Measurements from ENCODE around the gene PKD1.
"Not testable (repeated sequence)": the region's sequence is repeated elsewhere in the genome, so short reads cannot be mapped to it uniquely, and the experiment has no call there.

Gene PKD1

GRCh38 chr16:2124694-2125444, 10.8 kb downstream of the PKD1 start:
- not testable (repeated sequence) for DNase-seq (ENCODE audit: insufficient read length, low spot score); FAIRE-seq

GRCh38 chr16:2124377-2124693, 11.4 kb downstream of the PKD1 start:
- DNase-seq (ENCODE audit: insufficient read length, low spot score); FAIRE-seq: not testable (repeated sequence)

GRCh38 chr16:2123706-2124376, 11.9 kb downstream of the PKD1 start:
- FAIRE-seq; DNase-seq (ENCODE audit: insufficient read length, low spot score): not testable (repeated sequence)

- not testable (repeated sequence) for DNase-seq (ENCODE audit: insufficient read length, low spot score); FAIRE-seq
These were observed 12.6 kb downstream of the PKD1 start for GRCh38 chr16:2122934-2123683.

- FAIRE-seq, result no peak
- TF ChIP-seq POU2F2 (IDR thresholded peaks at IDR 0.05; ENCODE audit: low read depth, low read length), result no peak
- no peak for TF ChIP-seq SPI1 (IDR thresholded peaks at IDR 0.05; ENCODE audit: low read depth, low read length)
- TF ChIP-seq PAX5 (IDR thresholded peaks at IDR 0.05; ENCODE audit: insufficient read depth, low read length, severe bottlenecking), result no peak
- no peak for DNase-seq (ENCODE audit: insufficient read length, low spot score)
These were observed 13.3 kb downstream of the PKD1 start for GRCh38 chr16:2122429-2122828.

- DNase-seq (ENCODE audit: insufficient read length, low spot score) (no peak), FAIRE-seq (no peak)
- TF ChIP-seq POLR2AphosphoS5 (IDR thresholded peaks at IDR 0.05; ENCODE audit: low read depth, low read length) (no peak), SPI1 (IDR thresholded peaks at IDR 0.05; ENCODE audit: low read depth, low read length) (no peak), TAF1 (IDR thresholded peaks at IDR 0.05; ENCODE audit: low read depth, low read length) (no peak), POU2F2 (IDR thresholded peaks at IDR 0.05; ENCODE audit: low read depth, low read length) (no peak), PAX5 (IDR thresholded peaks at IDR 0.05; ENCODE audit: insufficient read depth, low read length, severe bottlenecking) (no peak), POLR2A (IDR thresholded peaks at IDR 0.05; ENCODE audit: low read depth, low read length) (no peak)
These were observed 13.8 kb downstream of the PKD1 start for GRCh38 chr16:2121853-2122252.

GRCh38 chr16:2121325-2121724, 14.4 kb downstream of the PKD1 start:
- not testable (repeated sequence) for DNase-seq (ENCODE audit: insufficient read length, low spot score); FAIRE-seq

GRCh38 chr16:2117960-2118722, 17.6 kb downstream of the PKD1 start:
- not testable (repeated sequence) for DNase-seq (ENCODE audit: insufficient read length, low spot score); FAIRE-seq

GRCh38 chr16:2117341-2117740, 18.4 kb downstream of the PKD1 start:
- not testable (repeated sequence) for FAIRE-seq; DNase-seq (ENCODE audit: insufficient read length, low spot score)

GRCh38 chr16:2116428-2116827, 19.3 kb downstream of the PKD1 start:
- not testable (repeated sequence) for DNase-seq (ENCODE audit: insufficient read length, low spot score); FAIRE-seq

GRCh38 chr16:2115591-2115973, 20.1 kb downstream of the PKD1 start:
- DNase-seq (ENCODE audit: insufficient read length, low spot score) (no peak), FAIRE-seq (no peak)
- no peak for TF ChIP-seq POU2F2 (IDR thresholded peaks at IDR 0.05; ENCODE audit: low read depth, low read length)
- no peak for TF ChIP-seq SPI1 (IDR thresholded peaks at IDR 0.05; ENCODE audit: low read depth, low read length)
- no peak for TF ChIP-seq POLR2A (IDR thresholded peaks at IDR 0.05; ENCODE audit: low read depth, low read length)
- TF ChIP-seq PAX5 (IDR thresholded peaks at IDR 0.05; ENCODE audit: insufficient read depth, low read length, severe bottlenecking), result no peak
- TF ChIP-seq TAF1 (IDR thresholded peaks at IDR 0.05; ENCODE audit: low read depth, low read length), result no peak
- no peak for TF ChIP-seq POLR2AphosphoS5 (IDR thresholded peaks at IDR 0.05; ENCODE audit: low read depth, low read length)

- not testable (repeated sequence) for DNase-seq (ENCODE audit: insufficient read length, low spot score); FAIRE-seq
These were observed 20.7 kb downstream of the PKD1 start for GRCh38 chr16:2114885-2115590.

GRCh38 chr16:2114225-2114624, 21.5 kb downstream of the PKD1 start:
- not testable (repeated sequence) for FAIRE-seq; DNase-seq (ENCODE audit: insufficient read length, low spot score)

- DNase-seq (ENCODE audit: insufficient read length, low spot score); FAIRE-seq: not testable (repeated sequence)
These were observed 23.1 kb downstream of the PKD1 start for GRCh38 chr16:2112539-2113106.

- DNase-seq (ENCODE audit: insufficient read length, low spot score); FAIRE-seq: not testable (repeated sequence)
These were observed 24.0 kb downstream of the PKD1 start for GRCh38 chr16:2111412-2112335.

Measured in GM12891 (cell line).